Suppressor macrophage treated with lipopolysaccharide for 4 hours (primary cell): ENCODE data around the gene CTTNBP2NL.
"Not testable (repeated sequence)": the region's sequence is repeated elsewhere in the genome, so short reads cannot be mapped to it uniquely, and the experiment has no call there.

Experiments
- DNase-seq: peaks from one replicate; pipeline ENCODE4 v3.0.0-alpha.2; 2020

CTTNBP2NL gene

GRCh38 chr1:112429749-112430148 is 33.7 kb downstream of the CTTNBP2NL start:
- DNase-seq = peak; percentile 21

DNA sequence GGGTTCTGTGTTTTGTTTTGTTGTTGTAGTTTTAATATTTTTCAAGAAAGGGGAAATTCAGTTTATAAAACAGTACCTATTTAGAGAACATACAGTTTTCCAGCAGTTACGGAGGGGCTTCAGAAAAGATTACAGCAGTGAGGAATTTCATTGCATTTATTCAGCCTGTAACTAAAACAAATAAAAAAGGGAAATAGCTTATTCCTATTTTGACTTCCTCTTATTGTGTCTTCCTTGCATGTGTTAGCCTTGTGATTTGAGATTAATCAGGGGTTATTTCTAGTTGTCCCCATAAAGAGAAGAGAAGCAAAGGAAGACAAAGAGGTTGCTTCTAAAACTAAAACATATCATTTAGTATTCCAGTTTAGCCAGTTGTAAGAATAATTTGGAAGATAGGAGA is 35.0 kb downstream of the CTTNBP2NL start:
- peak; percentile 61 for DNase-seq

DNA sequence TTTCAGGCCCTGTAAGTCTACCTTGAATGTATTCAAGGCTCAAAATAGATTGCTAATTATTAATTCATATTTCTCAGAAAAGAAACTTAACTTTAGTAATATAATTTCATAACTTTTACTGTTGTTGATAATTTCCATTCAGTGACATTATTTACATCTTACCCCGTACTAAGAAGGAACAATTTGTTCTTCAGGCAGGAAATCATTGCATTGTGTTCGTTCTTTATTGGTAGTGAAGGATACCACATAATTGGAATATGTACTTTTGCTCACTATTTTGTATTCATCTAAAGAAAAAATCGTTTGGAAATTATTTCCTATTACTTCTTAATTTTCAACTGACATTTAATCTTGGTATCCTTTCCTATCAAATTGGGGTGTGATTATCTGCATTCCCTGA is 39.4 kb downstream of the CTTNBP2NL start:
- no peak for DNase-seq

GRCh38 chr1:112436384-112437156 is 40.6 kb downstream of the CTTNBP2NL start:
- DNase-seq = no peak

GRCh38 chr1:112438156-112438555 is 42.1 kb downstream of the CTTNBP2NL start:
- DNase-seq = not testable (repeated sequence)

DNA sequence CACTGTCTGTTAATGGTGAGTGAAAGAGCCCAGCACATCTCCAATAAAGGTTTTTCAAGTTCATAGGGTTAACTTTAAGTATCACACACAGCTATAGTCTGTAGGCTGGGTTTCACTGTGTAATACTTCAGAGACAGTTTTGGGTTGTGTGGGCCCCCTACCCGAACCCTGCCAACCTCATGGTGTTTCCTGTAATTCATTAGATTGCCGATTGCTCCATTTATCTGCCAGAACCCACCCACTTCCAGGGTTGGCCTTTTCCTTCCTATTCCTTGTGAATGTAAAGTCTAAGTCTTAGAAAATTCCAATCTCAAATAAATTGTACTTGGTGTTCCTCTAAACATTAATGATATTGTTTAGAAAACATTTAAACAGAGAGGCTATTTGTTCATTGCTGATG is 43.6 kb downstream of the CTTNBP2NL start:
- no peak for DNase-seq

DNA sequence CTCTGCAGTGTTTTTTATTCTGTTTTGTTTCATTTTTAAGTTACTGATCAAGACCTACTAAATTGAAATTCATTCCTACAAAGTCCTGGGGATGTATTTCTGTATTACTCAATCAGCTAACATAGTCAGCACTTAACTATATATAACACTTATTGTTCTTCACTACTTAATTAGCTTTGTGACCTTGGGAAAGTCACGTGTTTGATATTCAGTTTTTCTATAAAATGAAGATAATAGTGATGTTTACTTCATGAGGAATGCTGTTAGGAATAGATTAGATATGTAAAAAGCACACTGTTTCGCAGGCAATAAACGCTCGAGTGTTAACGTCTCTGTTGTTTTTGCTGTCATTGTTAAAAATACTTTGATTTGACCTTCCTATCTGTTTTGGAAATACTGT is 44.6 kb downstream of the CTTNBP2NL start:
- DNase-seq = no peak

DNA sequence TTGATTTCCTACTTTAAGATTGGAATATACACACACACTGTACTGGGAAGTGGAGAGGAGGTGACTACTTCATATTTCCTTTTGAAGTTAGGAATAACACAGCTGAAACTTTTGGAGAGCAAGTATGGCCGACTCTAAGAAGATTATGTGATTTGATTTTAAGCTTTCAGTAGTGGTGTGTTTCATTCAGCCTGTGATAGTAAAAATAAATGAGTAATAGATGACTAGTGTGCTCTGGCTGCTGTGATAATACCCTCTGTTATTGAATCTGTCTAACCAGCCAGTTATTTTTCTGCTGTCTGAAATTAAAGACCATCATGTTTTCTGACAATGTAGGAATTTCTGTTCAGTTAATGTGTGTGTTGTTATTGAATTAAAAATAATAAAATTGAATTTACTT is 48.3 kb downstream of the CTTNBP2NL start:
- no peak for DNase-seq

GRCh38 chr1:112445596-112445995 is 49.6 kb downstream of the CTTNBP2NL start:
- no peak for DNase-seq

- DNase-seq = no peak
These were observed 50.4 kb downstream of the CTTNBP2NL start for GRCh38 chr1:112446411-112446810.

DNA sequence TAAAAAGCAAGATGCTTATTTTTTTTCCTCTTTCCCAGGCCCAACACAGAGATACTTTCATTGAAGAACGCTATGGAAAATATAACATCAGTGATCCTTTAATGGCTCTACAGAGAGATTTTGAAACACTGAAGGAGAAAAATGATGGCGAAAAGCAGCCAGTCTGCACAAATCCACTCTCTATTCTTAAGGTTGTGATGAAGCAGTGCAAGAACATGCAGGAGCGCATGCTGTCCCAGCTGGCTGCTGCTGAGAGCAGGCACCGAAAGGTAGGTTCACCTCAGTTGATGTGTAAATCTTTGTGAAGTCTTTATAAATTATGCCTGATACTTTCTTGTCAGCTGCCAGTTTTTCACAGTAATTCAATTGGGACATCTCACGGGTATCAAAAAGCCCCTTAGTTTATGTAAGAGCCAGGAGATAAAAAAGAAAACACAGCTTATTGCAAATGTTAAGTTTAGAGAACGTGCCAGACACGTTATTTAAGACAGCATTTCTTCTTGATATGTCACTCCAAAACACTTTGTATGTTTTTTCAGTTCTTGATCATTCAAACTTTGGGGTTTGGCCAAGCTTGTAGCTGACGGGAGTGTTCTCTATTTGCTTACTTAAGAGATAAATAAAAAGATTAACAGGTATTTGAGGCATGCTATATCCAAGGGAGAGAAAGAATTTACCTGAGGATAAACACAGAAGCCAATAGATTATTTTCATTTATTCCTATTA is 53.1 kb downstream of the CTTNBP2NL start:
- no peak for DNase-seq

GRCh38 chr1:112449630-112449983 is 53.6 kb downstream of the CTTNBP2NL start:
- DNase-seq = no peak

GRCh38 chr1:112450773-112451172 is 54.8 kb downstream of the CTTNBP2NL start:
- no peak for DNase-seq

GRCh38 chr1:112451301-112451700 is 55.3 kb downstream of the CTTNBP2NL start:
- not testable (repeated sequence) for DNase-seq

- no peak for DNase-seq
These were observed 57.9 kb downstream of the CTTNBP2NL start for GRCh38 chr1:112453876-112454275.

GRCh38 chr1:112454316-112454715 is 58.3 kb downstream of the CTTNBP2NL start:
- no peak for DNase-seq

DNA sequence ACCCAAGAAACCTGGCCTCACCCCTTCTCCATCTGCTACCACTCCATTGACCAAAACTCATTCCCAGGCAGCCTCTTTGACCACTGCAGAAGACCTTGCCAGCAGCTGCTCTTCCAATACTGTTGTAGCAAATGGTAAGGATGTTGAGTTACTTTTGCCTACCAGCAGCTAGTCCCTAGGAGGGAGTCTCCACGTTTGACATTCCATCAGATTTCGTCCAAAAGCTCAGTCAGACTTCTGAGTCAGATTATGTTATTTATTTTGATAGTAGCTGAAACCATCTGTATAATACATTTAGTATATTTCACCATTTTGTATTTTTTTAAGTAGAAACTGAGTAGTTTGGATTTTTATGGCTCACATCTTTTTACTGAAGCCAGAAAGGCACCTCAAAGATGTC is 61.2 kb downstream of the CTTNBP2NL start:
- DNase-seq = no peak

- peak; percentile 56 for DNase-seq
These were observed 61.9 kb downstream of the CTTNBP2NL start for GRCh38 chr1:112457955-112458354.

GRCh38 chr1:112458756-112459155 is 62.7 kb downstream of the CTTNBP2NL start:
- no peak for DNase-seq

DNA sequence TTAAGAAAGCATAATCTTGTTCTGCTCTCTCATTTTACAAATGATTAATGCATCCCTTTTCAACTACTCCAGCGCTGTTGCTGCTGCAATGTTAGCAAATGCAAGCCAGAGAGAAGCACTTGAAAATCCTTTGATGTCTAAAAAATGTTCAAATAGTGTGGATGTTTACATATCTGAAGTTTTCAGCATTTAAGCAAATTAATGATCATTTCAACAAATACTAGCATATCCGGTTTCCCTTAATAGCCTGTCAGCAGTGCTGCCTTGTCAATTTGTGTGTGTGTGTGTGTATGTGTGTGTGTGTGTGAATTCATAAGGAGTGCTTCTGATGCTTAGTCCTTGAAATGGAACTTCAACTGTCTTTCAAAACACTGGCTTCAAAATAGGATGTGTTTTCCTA is 64.6 kb downstream of the CTTNBP2NL start:
- DNase-seq = no peak

DNA sequence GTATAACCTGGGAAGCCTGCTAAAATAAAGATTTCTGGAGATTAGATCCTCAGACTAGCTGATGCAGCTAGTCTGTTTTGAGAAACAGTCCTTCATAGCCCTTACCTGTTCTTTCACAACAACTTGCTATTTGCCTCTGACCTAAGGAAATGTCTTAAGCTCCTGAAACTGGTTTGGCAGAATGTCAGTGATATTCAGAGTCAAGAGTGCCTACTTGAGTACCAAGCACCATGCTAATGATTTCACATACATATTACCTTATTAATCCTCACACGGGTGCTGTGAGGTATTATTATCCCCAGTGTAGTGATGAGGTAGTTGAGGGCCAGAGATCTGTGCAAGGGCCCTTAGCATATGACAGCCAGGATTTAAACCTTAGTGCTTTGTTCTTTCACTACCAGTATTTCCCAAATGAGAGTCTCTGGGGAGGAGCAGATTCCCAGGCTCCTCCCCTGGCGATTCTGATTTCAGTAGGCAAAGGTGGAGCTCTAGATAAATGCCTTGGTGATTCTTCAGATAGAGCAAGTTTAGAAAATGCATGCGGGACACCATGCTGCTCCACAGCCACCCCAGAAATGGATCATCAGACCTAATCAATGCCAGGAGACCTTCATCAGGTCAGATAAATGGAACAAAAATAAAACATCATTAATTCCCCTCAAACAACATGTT is 65.3 kb downstream of the CTTNBP2NL start:
- DNase-seq = no peak

DNA sequence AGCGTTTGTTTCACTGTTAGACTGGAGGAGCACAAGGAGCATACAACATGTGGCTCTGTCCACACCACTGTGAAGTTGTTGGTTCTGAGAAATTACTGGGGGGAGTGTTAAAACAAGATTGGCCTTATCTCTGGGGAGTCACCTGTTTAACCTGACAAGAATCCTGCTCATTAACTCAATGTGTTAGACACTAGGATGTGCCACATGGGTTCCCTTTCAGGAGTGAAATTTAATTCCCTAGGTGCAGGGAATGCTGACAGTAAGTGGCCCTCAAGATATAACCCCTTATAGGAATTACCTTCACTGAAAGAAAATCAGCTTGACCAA is 66.9 kb downstream of the CTTNBP2NL start:
- no peak for DNase-seq

DNA sequence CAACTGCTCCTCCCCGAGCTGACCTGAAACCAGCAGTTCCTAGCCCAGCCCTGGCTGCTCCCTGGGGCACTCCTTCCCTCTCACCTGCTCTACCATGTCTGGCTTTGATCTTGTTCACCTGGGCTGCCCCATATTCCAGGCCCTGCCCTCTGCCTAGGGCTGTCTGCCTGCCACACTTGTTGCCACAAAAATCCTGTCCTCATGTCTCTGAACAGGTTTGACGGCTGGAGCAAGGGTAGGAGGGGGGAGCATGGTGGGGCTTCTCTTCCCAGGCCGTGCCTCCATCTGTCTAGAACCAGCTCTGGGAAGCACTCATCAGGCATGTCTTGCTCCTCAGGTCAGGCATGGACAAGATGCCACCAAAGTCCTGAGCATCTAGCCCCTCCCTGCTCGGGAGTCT is 68.5 kb downstream of the CTTNBP2NL start:
- no peak for DNase-seq

DNA sequence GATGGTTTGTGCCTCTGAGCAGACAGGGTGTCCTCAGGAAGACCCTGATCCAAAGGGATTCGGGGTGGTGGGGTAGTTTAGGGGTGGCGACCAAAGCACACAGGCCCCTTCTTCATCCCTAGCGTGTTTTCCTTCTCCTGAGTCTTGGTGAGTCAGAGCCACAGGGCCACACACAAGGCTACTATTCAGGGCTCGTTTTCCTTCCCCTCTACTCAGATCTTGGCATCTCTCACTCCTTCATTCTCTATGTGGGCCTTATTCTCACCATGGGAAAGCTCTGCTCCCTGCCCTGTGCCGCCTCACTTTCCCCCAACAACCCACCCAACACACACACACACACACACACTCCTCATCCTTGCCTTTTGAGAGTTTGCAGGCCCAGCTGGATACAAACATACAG is 69.1 kb downstream of the CTTNBP2NL start:
- DNase-seq = no peak
